Upper lobe of left lung (tissue), 6 donors: ENCODE measurements around the gene FOXO6. TPM values are rescaled to one million over a fixed set of nuclear protein-coding genes. Genes with fewer than 3 reads are reported as not detected.

Experiments used
- ATAC-seq, 2 donors: fragments of 200-7000 bp; cut with Tn5 transposase; one replicate each; pipeline ENCODE4 v1.9.1; 2022; ENCODE audit warnings: mild to moderate bottlenecking in 2 of 2, moderate library complexity in 2 of 2; ENCODE audit not compliant: low FRiP score in 2 of 2
- DNase-seq, 2 donors: peaks; one replicate each; pipeline ENCODE4 v3.0.0-alpha.2; 2019 to 2020
- H3K27ac ChIP-seq, 4 donors: fragments of 200-600 bp; sonication (generic); one replicate each; pipeline ENCODE4 v1.5.1; 2016 to 2019
- H3K27me3 ChIP-seq, 4 donors: fragments of 200-600 bp; sonication (generic); one replicate each; pipeline ENCODE4 v1.5.1; 2017 to 2019
- H3K36me3 ChIP-seq, 4 donors: fragments of 200-600 bp; sonication (generic); one replicate each; pipeline ENCODE4 v1.5.1; 2016 to 2019
- H3K4me1 ChIP-seq, 4 donors: fragments of 200-600 bp; sonication (generic); one replicate each; pipeline ENCODE4 v1.5.1; 2018 to 2019
- H3K4me3 ChIP-seq, 4 donors: fragments of 200-600 bp; sonication (generic); one replicate each; pipeline ENCODE4 v1.5.1; 2017 to 2019; ENCODE audit warnings: mild to moderate bottlenecking in 2 of 4, moderate library complexity in 1 of 4
- H3K9me3 ChIP-seq, 4 donors: fragments of 200-600 bp; sonication (generic); one replicate each; pipeline ENCODE4 v1.5.1; 2018 to 2019
- CTCF ChIP-seq, 6 experiments: fragments of 450-650 bp in 4 of 6; fragments of 200-600 bp in 2 of 6; sonication (generic) in 2 of 6; IDR thresholded peaks; one replicate each; pipeline ENCODE4 v1.5.1; 2016 to 2019; ENCODE audit warnings: antibody characterized with exemption in 6 of 6
- EP300 ChIP-seq, 4 donors: sonication (generic); formaldehyde crosslinking; IDR thresholded peaks; one replicate each; pipeline ENCODE4 v1.5.1; 2017; ENCODE audit warnings: antibody characterized with exemption in 4 of 4, control low read depth in 2 of 4
- POLR2A ChIP-seq, 4 donors: fragments of 450-650 bp; IDR thresholded peaks; one replicate each; pipeline ENCODE4 v1.5.1; 2016 to 2017; ENCODE audit warnings: antibody characterized with exemption in 4 of 4, mild to moderate bottlenecking in 2 of 4
- POLR2AphosphoS5 ChIP-seq, 2 donors: sonication (generic); formaldehyde crosslinking; IDR thresholded peaks; one replicate each; pipeline ENCODE4 v1.5.1; 2017; ENCODE audit warnings: antibody characterized with exemption in 2 of 2
- WGBS, 2 donors: methylation state at CpG; one replicate each; pipeline ENCODE4 v1.1.5; 2017 to 2018; 5-methylcytosine and 5-hydroxymethylcytosine counted together
- total RNA-seq, 6 donors: library from RNA; depleted of rRNA in 4 of 6; stranded (reverse); fragments of >200 nt in 4 of 6; gene quantifications; one replicate each; pipeline versions ENCODE4 v1.1.0 to v1.2.1, GENCODE V29; 2016 to 2021
- donor health status: DM: no; HTN: no; CAD: no; lungs with moderate emphysema.
- donor health status: DM: no; HTN: yes; CAD: no; lungs with severe emphysema.

FOXO6 gene
- total RNA-seq, 6 donors from 2014 or later, result 0.31 to 1.2 (median 0.79) TPM

GRCh38 chr1:41360074-41360785 is 1.0 kb upstream of the FOXO6 start:
- H3K36me3 ChIP-seq, result no peaks in the 10 kb centered on the region
- H3K4me3 ChIP-seq, result peak overlapping the region in 2 of 4 donors; percentile 77 to 79
- no peaks in the 10 kb centered on the region for H3K9me3 ChIP-seq
- DNase-seq (no peak), ATAC-seq (no peak)
- TF ChIP-seq EP300 (IDR thresholded peaks at IDR 0.05) (no peak), POLR2A (IDR thresholded peaks at IDR 0.05) (no peak)
- WGBS, 2 donors, result 64 to 74% methylated on average over 12 of the region's 12 CpGs
- H3K27ac ChIP-seq, result no peak overlapping the region
- peaks cover 0 to 18% (median 10%) of the 10 kb centered on the region in 4 donors for H3K27me3 ChIP-seq
- peaks cover 16 to 32% (median 23%) of the 10 kb centered on the region in 4 donors for H3K4me1 ChIP-seq

- Histone ChIP-seq H3K4me3 (peak overlapping the region; percentile 51 to 79 (median 76)), H3K9me3 (no peaks in the 10 kb centered on the region), H3K27ac (peak overlapping the region in 2 of 4 donors; percentile 53 to 74), H3K27me3 (peaks cover 0 to 27% (median 13%) of the 10 kb centered on the region in 4 donors), H3K4me1 (peaks cover 28 to 44% (median 35%) of the 10 kb centered on the region in 4 donors), H3K36me3 (no peaks in the 10 kb centered on the region)
- 0 to 1% methylated on average over 2 to 28 of the region's 113 CpGs for WGBS, 2 donors
- DNase-seq (no peak), ATAC-seq (no peak)
- TF ChIP-seq POLR2A (IDR thresholded peaks at IDR 0.05) (no peak), EP300 (IDR thresholded peaks at IDR 0.05) (no peak), POLR2AphosphoS5 (IDR thresholded peaks at IDR 0.05) (no peak), CTCF (IDR thresholded peaks at IDR 0.05) (no peak)
Measured at GRCh38 chr1:41361495-41362356, 492 bp downstream of the FOXO6 start.

GRCh38 chr1:41362357-41362721 is 1.1 kb downstream of the FOXO6 start:
- Histone ChIP-seq H3K36me3 (no peaks in the 10 kb centered on the region), H3K4me3 (peak overlapping the region in 3 of 4 donors; percentile 75 to 79 (median 77)), H3K4me1 (peaks cover 30 to 50% (median 37%) of the 10 kb centered on the region in 4 donors), H3K27ac (no peak overlapping the region), H3K27me3 (peaks cover 0 to 28% (median 14%) of the 10 kb centered on the region in 4 donors), H3K9me3 (no peaks in the 10 kb centered on the region)
- ATAC-seq (no peak), DNase-seq (peak in 1 of 2 donors; percentile 84)
- 17 to 18% methylated on average over 12 to 17 of the region's 20 CpGs for WGBS, 2 donors
- TF ChIP-seq CTCF (IDR thresholded peaks at IDR 0.05), result no peak
- no peak for TF ChIP-seq POLR2A (IDR thresholded peaks at IDR 0.05)

GRCh38 chr1:41362749-41363590 is 1.7 kb downstream of the FOXO6 start:
- H3K27ac ChIP-seq, result no peak overlapping the region
- no peaks in the 10 kb centered on the region for H3K36me3 ChIP-seq
- no peak for DNase-seq
- H3K9me3 ChIP-seq, result no peaks in the 10 kb centered on the region
- 46 to 60% methylated on average over 4 to 8 of the region's 8 CpGs for WGBS, 2 donors
- no peak overlapping the region for H3K4me3 ChIP-seq
- H3K27me3 ChIP-seq, result peaks cover 0 to 28% (median 14%) of the 10 kb centered on the region in 4 donors
- TF ChIP-seq POLR2AphosphoS5 (IDR thresholded peaks at IDR 0.05) (no peak), CTCF (IDR thresholded peaks at IDR 0.05) (no peak), POLR2A (IDR thresholded peaks at IDR 0.05) (no peak), EP300 (IDR thresholded peaks at IDR 0.05) (no peak)
- ATAC-seq, result no peak
- H3K4me1 ChIP-seq, result peaks cover 30 to 48% (median 35%) of the 10 kb centered on the region in 4 donors
